Heart right ventricle (tissue), 16 donors: ENCODE results near the gene NELFCD. TPM values are rescaled to one million over a fixed set of nuclear protein-coding genes. Genes with fewer than 3 reads are reported as not detected.
A peak's percentile ranks its signal among the peaks of the same experiment; 100 is the strongest.

Experiments
- ATAC-seq, 8 donors: fragments of 200-7000 bp; cut with Tn5 transposase; one replicate each; pipeline ENCODE4 v1.9.1; 2020; ENCODE audit warnings: mild to moderate bottlenecking in 8 of 8, moderate library complexity in 8 of 8, moderate number of reproducible peaks in 1 of 8
- DNase-seq, 2 donors: peaks; one replicate each; pipeline ENCODE4 v3.0.0-alpha.2; 2020
- H3K27ac ChIP-seq, 10 donors: fragments of 200-600 bp; sonication (generic) in 2 of 10; one replicate each; pipeline versions ENCODE4 v1.5.0 to v1.8.0; 2020 to 2022; ENCODE audit warnings: mild to moderate bottlenecking in 3 of 10
- H3K27me3 ChIP-seq, 7 donors: fragments of 200-600 bp; one replicate each; pipeline ENCODE4 v1.8.0; 2021 to 2022; ENCODE audit warnings: mild to moderate bottlenecking in 2 of 7
- H3K36me3 ChIP-seq, 9 donors: fragments of 200-600 bp; sonication (generic) in 1 of 9; one replicate each; pipeline versions ENCODE4 v1.5.0 to v1.8.0; 2020 to 2022; ENCODE audit warnings: mild to moderate bottlenecking in 2 of 9
- H3K4me1 ChIP-seq, 9 donors: fragments of 200-600 bp; sonication (generic) in 1 of 9; one replicate each; pipeline versions ENCODE4 v1.5.0 to v1.8.0; 2020 to 2022; ENCODE audit warnings: mild to moderate bottlenecking in 4 of 9
- H3K4me3 ChIP-seq, 10 donors: fragments of 200-600 bp; sonication (generic) in 2 of 10; one replicate each; pipeline versions ENCODE4 v1.5.0 to v1.8.0; 2020 to 2022; ENCODE audit warnings: mild to moderate bottlenecking in 7 of 10, moderate library complexity in 2 of 10
- H3K9me3 ChIP-seq, 11 donors: fragments of 200-600 bp in 10 of 11; sonication (generic) in 2 of 11; one replicate each; pipeline versions ENCODE4 v1.5.0 to v1.8.0; 2013 to 2022; ENCODE audit warnings: mild to moderate bottlenecking in 2 of 11, control low read depth in 1 of 11, moderate library complexity in 1 of 11
- WGBS, 2 donors: extraction: QIAGEN DNeasy Blood & Tissue Kit; methylation state at CpG; one replicate each; pipeline ENCODE4 v1.1.7; 2013; ENCODE audit warnings: inconsistent platforms in 1 of 2; 5-methylcytosine and 5-hydroxymethylcytosine counted together
- intact Hi-C, 10 donors: fragments of 100-400 bp; cut with DNase I; formaldehyde crosslinking; loops; one replicate each; pipeline versions ENCODE4 v1.11.1 to v1.14.2; 2022
- polyA plus RNA-seq, 2 donors: library from polyadenylated mRNA; stranded (reverse); fragments of 200-250 nt; gene quantifications; one replicate each; pipeline ENCODE4 v1.2.3, GENCODE V29; 2013
- total RNA-seq, 10 donors: library from RNA; stranded (reverse); fragmentation: NEBNext Ultra II Directional in 3 of 10; extraction: Animal tissue kit (Norgen Biotek cat#: 25700) in 3 of 10; gene quantifications; one replicate each; pipeline versions ENCODE4 v1.2.1 to v1.2.4, GENCODE V29; 2021 to 2023
- TF ChIP-seq, protein P1 (sequence below), 9 donors: fragments of 200-600 bp; sonication (generic) in 2 of 9; IDR thresholded peaks; one replicate each; pipeline versions ENCODE4 v1.5.0 to v1.8.0; 2021 to 2022; ENCODE audit warnings: antibody characterized with exemption in 9 of 9, mild to moderate bottlenecking in 5 of 9, moderate library complexity in 1 of 9
- donor health status: Arrhythmogenic right ventricular cardiomyopathy.
- donor health status: ischemic (EF 13 %, LVEDD 7.1; RV severe dilation, severe dysfunction).
- donor health status: healthy with polysubstance abuse.
- donor health status: DM: no; HTN: yes; CAD: no.
- donor health status: DM: no; HTN: no; CAD: no.
- donor health status: ischemic (EF 25% LVEDD 6.9; RV normal size, moderate dysfunction).
- donor health status: ischemic (EF 25% LVEDD 5.7; RV mildly dilated, moderate dysfunction).
- donor health status: healthy.
- donor health status: DM: yes; HTN: yes; CAD: no.
- donor health status: Ischemic cardiomyopathy.
- donor health status: ischemic (EF 35%, LVEDD 5.7; RV mildly dilated, moderate dysfunction).
- donor health status: nonischemic (EF 11% LVEDD 7.7; RV severe dilation, severe dysfunction).
- donor health status: DM: yes; HTN: yes; CAD: no.
- donor health status: PGD.
- donor health status: ischemic (EF 29% LVEDD 5.4; RV normal size, mild dysfunction).
- donor health status: nonischemic (EF 23%, LVEDD 6.1; RV moderate dilation, normal function).

The NELFCD gene
- total and polyA plus RNA-seq, 12 donors: 22.8 to 48.1 (median 31.1) TPM

DNA sequence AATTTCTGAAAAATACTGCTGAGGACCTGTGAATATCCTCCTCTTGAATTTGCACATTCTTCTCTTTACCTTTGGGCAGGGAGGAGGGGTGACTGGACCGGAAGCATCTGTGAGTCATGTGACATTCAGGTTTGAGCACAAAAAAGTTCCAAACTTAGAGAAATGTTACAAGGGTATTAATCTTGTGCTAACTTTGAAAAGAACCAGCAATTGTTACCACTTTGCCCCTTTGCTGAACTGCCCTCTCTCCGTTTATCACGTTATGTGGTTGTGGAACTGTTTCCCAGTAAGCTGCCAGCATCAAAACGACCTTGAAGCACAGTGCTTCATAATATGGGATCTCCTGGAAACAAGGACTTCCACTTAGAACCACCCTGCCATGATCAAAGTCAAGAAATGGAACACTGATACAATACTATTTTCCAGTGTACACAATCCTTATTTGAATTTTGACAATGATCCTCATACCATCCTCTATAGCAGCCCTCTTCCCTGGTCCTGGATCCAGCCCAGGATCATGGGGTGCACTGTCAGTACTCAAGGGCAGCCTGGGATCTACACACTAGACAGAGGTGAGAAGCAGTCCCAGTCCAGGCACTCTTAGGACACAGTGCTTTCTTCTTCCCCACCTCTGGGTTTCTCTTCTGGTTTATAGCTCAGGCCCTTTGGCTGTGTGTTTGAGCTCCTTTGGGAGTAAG lies 35.9 kb downstream of the NELFCD start:
- TF ChIP-seq, protein P1, sequence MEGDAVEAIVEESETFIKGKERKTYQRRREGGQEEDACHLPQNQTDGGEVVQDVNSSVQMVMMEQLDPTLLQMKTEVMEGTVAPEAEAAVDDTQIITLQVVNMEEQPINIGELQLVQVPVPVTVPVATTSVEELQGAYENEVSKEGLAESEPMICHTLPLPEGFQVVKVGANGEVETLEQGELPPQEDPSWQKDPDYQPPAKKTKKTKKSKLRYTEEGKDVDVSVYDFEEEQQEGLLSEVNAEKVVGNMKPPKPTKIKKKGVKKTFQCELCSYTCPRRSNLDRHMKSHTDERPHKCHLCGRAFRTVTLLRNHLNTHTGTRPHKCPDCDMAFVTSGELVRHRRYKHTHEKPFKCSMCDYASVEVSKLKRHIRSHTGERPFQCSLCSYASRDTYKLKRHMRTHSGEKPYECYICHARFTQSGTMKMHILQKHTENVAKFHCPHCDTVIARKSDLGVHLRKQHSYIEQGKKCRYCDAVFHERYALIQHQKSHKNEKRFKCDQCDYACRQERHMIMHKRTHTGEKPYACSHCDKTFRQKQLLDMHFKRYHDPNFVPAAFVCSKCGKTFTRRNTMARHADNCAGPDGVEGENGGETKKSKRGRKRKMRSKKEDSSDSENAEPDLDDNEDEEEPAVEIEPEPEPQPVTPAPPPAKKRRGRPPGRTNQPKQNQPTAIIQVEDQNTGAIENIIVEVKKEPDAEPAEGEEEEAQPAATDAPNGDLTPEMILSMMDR (IDR thresholded peaks at IDR 0.05): no peak
- H3K27ac ChIP-seq: peak overlapping the region in 8 of 10 donors; percentile 17 to 65 (median 38)
- WGBS, 2 donors: 35 to 48% methylated on average over 4 of the region's 4 CpGs
- no peak for DNase-seq
- no peaks in the 10 kb centered on the region for H3K9me3 ChIP-seq
- no peaks in the 10 kb centered on the region for H3K27me3 ChIP-seq
- intact Hi-C loops: loop anchor here in 1 of 10 donors (10.0 kb wide), 1 partner anchor 122 kb away; no protein-coding TSS in a partner anchor
- H3K4me1 ChIP-seq: peaks cover 2 to 36% (median 26%) of the 10 kb centered on the region in 9 donors
- H3K4me3 ChIP-seq: no peak overlapping the region
- H3K36me3 ChIP-seq: peaks cover 0 to 10% (median 3%) of the 10 kb centered on the region in 9 donors
- ATAC-seq: peak in 6 of 8 donors; percentile 33 to 53 (median 38)

DNA sequence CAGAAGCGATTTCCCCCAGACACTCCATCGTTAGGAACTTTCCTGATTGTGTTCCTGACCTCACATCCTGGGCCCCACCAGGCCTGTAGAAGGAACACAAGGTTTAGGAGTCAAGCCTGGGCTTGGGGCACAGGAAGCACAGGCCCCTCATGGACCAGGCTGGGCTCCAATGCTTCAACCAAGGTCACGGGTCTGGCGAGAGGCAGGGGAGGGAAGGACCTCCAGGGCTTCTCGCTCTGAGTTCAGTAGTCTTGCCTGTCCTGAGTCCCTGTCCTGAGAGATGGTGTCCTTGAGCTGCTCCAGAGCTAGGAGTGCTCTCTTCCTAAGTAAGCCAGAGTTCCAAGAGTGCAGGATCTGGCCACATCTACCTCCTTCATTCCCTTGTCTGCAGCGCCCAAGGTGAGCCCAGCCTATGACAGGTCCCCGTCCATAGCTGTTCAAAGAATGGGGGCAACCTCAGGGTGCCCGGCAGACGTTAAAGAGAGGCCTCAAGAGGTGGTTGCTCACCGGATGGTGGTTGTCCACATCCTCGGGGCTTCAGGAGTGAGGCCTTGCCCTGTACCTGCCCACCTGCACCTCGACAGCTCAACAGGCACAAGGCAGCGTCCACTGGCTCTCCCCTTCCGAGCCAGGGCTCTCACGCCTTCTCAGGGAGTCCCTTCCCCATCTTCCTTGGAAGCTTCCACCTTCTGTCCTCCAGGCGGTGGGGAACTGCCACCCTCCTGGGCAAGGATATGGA lies 36.6 kb downstream of the NELFCD start:
- TF ChIP-seq, protein P1 (IDR thresholded peaks at IDR 0.05): no peak
- ATAC-seq: peak in 2 of 8 donors; percentile 4 to 14
- peak in 1 of 2 donors; percentile 10 for DNase-seq
- Histone ChIP-seq H3K27me3 (no peaks in the 10 kb centered on the region), H3K27ac (peak overlapping the region in 8 of 10 donors; percentile 17 to 65 (median 38)), H3K9me3 (no peaks in the 10 kb centered on the region), H3K36me3 (peaks cover 0 to 17% (median 7%) of the 10 kb centered on the region in 9 donors), H3K4me1 (peaks cover 2 to 34% (median 25%) of the 10 kb centered on the region in 9 donors), H3K4me3 (no peak overlapping the region)
- intact Hi-C loops: loop anchor here in 1 of 10 donors (10.0 kb wide), 1 partner anchor 123 kb away; no protein-coding TSS in a partner anchor
- WGBS, 2 donors: 89 to 91% methylated on average over 16 of the region's 16 CpGs

DNA sequence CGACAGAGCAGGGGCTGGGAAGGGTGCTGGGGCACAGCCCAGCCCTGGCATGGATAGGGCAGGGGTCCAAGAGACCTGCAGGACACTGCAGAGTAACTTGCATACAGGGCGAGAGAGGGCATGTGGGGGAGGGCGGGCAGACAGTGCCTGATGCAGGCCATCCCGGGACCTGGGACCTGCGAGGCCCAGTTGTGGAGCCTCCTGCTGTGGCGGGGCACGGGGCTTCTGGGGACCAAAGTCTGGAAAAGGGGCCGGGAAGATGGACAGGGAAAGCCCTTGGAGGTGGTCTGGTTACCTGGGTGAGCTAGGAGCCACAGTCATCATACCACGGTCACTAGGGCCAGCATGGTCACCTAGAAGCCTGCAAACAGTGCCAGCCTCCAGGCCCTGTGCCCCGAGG lies 37.8 kb downstream of the NELFCD start:
- TF ChIP-seq, protein P1 (IDR thresholded peaks at IDR 0.05): no peak
- intact Hi-C loops: loop anchor here in 1 of 10 donors (10.0 kb wide), 1 partner anchor 124 kb away; no protein-coding TSS in a partner anchor
- Histone ChIP-seq H3K9me3 (no peaks in the 10 kb centered on the region), H3K4me3 (no peak overlapping the region), H3K4me1 (peaks cover 2 to 34% (median 25%) of the 10 kb centered on the region in 9 donors), H3K27ac (no peak overlapping the region), H3K36me3 (peaks cover 0 to 29% (median 18%) of the 10 kb centered on the region in 9 donors), H3K27me3 (no peaks in the 10 kb centered on the region)
- 96 to 98% methylated on average over 10 of the region's 10 CpGs for WGBS, 2 donors
- ATAC-seq (peak in 1 of 8 donors; percentile 28), DNase-seq (peak in 1 of 2 donors; percentile 10)

DNA sequence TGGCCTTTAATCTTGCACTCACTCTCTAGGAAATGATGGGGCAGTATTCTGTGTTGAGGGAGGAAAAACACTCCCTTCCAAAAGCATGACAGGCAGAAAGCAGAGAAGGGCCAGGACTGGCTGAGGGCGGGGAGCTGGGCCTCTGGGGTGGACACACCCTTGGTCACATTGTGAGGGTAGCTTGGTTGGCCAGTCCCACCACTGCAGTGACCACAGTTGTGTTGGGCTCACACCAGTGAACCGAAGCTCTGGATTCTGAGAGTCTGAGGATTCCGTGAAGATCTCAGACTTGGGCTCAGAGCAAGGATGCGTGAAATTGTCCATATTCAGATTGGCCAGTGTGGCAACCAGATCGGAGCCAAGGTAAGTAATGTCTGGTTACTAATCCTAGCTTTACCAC lies 38.2 kb downstream of the NELFCD start, which contains the start of gene TUBB1:
Gene TUBB1, plus strand, starts transcription at position 213 of the 400 bp plus-strand sequence. Its CDS starts 94 bp downstream, at position 307.
- ATAC-seq: no peak
- intact Hi-C loops: loop anchor here in 1 of 10 donors (10.0 kb wide), 1 partner anchor 124 kb away; no protein-coding TSS in a partner anchor

More for the DNA sequence above, 38.2 kb downstream of the NELFCD start, which contains the start of gene TUBB1:
- DNase-seq: no peak
- 98% methylated on average over 5 of the region's 5 CpGs for WGBS, 2 donors
- Histone ChIP-seq H3K4me3 (no peak within 1 kb of the TSS), H3K4me1 (peaks cover 2 to 32% (median 25%) of the 10 kb centered on the region in 9 donors), H3K27ac (no peak within 1 kb of the TSS), H3K27me3 (no peaks in the 10 kb centered on the region), H3K9me3 (no peaks in the 10 kb centered on the region), H3K36me3 (peaks cover 0 to 33% (median 22%) of the 10 kb centered on the region in 9 donors)
- TF ChIP-seq, protein P1 (IDR thresholded peaks at IDR 0.05): no peak
